ENCODE data around the gene APCDD1. TPM values are rescaled to one million over a fixed set of nuclear protein-coding genes. Genes with fewer than 3 reads are reported as not detected.
A peak's percentile ranks its signal among the peaks of the same experiment; 100 is the strongest.
"Not testable (repeated sequence)": the region's sequence is repeated elsewhere in the genome, so short reads cannot be mapped to it uniquely, and the experiment has no call there.

Gene APCDD1
- total RNA-seq, 1 donor from 2014 or later: not detected

DNA sequence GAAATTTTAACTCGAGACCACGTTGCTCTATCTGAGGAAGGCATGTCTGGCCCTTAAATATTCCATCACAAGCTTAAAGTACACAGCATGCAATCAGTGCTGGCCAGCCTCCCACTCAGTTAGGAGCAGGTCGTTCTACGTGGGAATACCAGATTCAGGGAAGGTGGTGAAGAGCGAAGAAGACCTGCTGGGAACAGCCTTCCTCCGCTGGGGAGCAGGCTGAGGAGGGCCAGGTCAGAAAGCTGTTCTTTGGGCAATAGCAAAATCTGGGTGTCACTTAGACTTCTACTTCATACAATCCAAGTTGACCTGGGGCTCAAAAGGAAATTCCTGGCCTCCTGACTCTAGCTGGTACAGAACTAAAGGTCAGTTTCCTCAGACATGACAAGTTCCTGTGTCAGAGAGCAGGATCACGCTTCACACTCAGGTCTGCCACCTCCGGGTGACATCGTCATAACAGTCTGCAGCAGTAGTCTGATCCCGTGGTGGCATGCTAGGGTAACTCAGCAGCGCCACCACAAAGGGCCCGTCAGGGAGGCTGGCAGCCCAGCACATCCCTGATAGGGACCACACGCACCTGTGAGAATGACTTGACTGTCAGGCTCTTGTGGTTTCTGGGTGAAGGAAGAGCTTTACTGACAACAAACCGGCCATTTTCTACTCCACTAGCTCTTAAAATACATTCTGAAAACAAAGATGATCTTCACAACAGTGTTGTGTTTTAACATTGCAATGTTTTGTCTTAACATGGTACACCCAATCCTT is 36.1 kb downstream of the APCDD1 start:
- Mint-ChIP-seq H3K27me3 (ENCODE audit: insufficient read depth) (peaks cover under 1% of the 10 kb centered on the region), H3K36me3 (ENCODE audit: low read depth) (no peaks in the 10 kb centered on the region), H3K27ac (no peak overlapping the region), H3K4me3 (no peak overlapping the region), H3K4me1 (ENCODE audit: low read depth) (peaks cover 10% of the 10 kb centered on the region), H3K9me3 (no peaks in the 10 kb centered on the region)
- DNase-seq (ENCODE audit: low spot score): peak; percentile 14
- intact Hi-C loops (cut with micrococcal nuclease): loop anchor here (10.0 kb wide), 1 partner anchor 276 kb away; no protein-coding TSS in a partner anchor

GRCh38 chr18:10495936-10496335 is 41.5 kb downstream of the APCDD1 start:
- H3K9me3 Mint-ChIP-seq: no peaks in the 10 kb centered on the region
- peaks cover 9% of the 10 kb centered on the region for H3K27me3 Mint-ChIP-seq (ENCODE audit: insufficient read depth)
- H3K27ac Mint-ChIP-seq: no peak overlapping the region
- no peak for DNase-seq (ENCODE audit: low spot score)
- intact Hi-C loops (cut with micrococcal nuclease): loop anchor here (10.0 kb wide), 1 partner anchor 281 kb away; no protein-coding TSS in a partner anchor
- peaks cover 10% of the 10 kb centered on the region for H3K4me1 Mint-ChIP-seq (ENCODE audit: low read depth)
- H3K4me3 Mint-ChIP-seq: no peak overlapping the region
- no peaks in the 10 kb centered on the region for H3K36me3 Mint-ChIP-seq (ENCODE audit: low read depth)

- H3K4me1 Mint-ChIP-seq (ENCODE audit: low read depth): peaks cover 9% of the 10 kb centered on the region
- no peaks in the 10 kb centered on the region for H3K9me3 Mint-ChIP-seq
- intact Hi-C loops (cut with micrococcal nuclease): loop anchor here (10.0 kb wide), 1 partner anchor 282 kb away; no protein-coding TSS in a partner anchor
- no peak overlapping the region for H3K4me3 Mint-ChIP-seq
- DNase-seq (ENCODE audit: low spot score): no peak
- peaks cover 11% of the 10 kb centered on the region for H3K27me3 Mint-ChIP-seq (ENCODE audit: insufficient read depth)
- H3K27ac Mint-ChIP-seq: no peak overlapping the region
- no peaks in the 10 kb centered on the region for H3K36me3 Mint-ChIP-seq (ENCODE audit: low read depth)
Measured at GRCh38 chr18:10497206-10497749, 42.8 kb downstream of the APCDD1 start.

DNA sequence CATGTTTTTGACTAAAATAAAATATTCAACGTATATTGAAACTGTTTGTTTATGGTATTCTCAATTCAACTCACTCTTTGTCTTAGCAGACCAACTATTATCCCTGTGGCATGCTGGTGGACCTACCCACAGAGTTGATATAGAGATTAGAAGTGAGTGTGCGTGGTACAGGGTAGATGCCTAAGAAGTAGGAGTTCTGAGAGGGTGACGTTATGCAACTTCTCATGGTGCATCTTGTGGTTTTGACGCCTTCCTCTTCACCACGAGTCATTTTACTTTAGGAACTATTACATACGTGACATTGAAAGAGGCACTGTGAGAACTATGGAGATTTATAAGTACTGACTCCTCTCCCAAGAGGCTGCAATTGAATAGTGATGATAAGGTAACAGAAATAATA is 44.8 kb downstream of the APCDD1 start:
- intact Hi-C loops (cut with micrococcal nuclease): loop anchor here (1.0 to 10.0 kb wide), 3 partner anchors 26 to 376 kb away; no protein-coding TSS in a partner anchor
- DNase-seq (ENCODE audit: low spot score): no peak
- no peaks in the 10 kb centered on the region for H3K9me3 Mint-ChIP-seq
- H3K27me3 Mint-ChIP-seq (ENCODE audit: insufficient read depth): peaks cover 12% of the 10 kb centered on the region
- H3K27ac Mint-ChIP-seq: no peak overlapping the region
- no peak overlapping the region for H3K4me3 Mint-ChIP-seq
- H3K36me3 Mint-ChIP-seq (ENCODE audit: low read depth): no peaks in the 10 kb centered on the region
- peaks cover 9% of the 10 kb centered on the region for H3K4me1 Mint-ChIP-seq (ENCODE audit: low read depth)

GRCh38 chr18:10500038-10500437 is 45.6 kb downstream of the APCDD1 start:
- Mint-ChIP-seq H3K4me1 (ENCODE audit: low read depth) (peaks cover 9% of the 10 kb centered on the region), H3K9me3 (peaks cover 7% of the 10 kb centered on the region), H3K4me3 (no peak overlapping the region), H3K27ac (no peak overlapping the region), H3K27me3 (ENCODE audit: insufficient read depth) (peaks cover 12% of the 10 kb centered on the region), H3K36me3 (ENCODE audit: low read depth) (no peaks in the 10 kb centered on the region)
- intact Hi-C loops (cut with micrococcal nuclease): no loop called here
- DNase-seq (ENCODE audit: low spot score): no peak

GRCh38 chr18:10504723-10505122 is 50.3 kb downstream of the APCDD1 start:
- Mint-ChIP-seq H3K27me3 (ENCODE audit: insufficient read depth) (peaks cover 7% of the 10 kb centered on the region), H3K4me1 (ENCODE audit: low read depth) (no peaks in the 10 kb centered on the region), H3K4me3 (no peak overlapping the region), H3K27ac (no peak overlapping the region), H3K9me3 (peaks cover 22% of the 10 kb centered on the region), H3K36me3 (ENCODE audit: low read depth) (no peaks in the 10 kb centered on the region)
- no peak for DNase-seq (ENCODE audit: low spot score)
- intact Hi-C loops (cut with micrococcal nuclease): no loop called here

GRCh38 chr18:10505892-10506291 is 51.5 kb downstream of the APCDD1 start:
- H3K9me3 Mint-ChIP-seq: peaks cover 22% of the 10 kb centered on the region
- H3K36me3 Mint-ChIP-seq (ENCODE audit: low read depth); H3K27me3 Mint-ChIP-seq (ENCODE audit: insufficient read depth); H3K4me1 Mint-ChIP-seq (ENCODE audit: low read depth); H3K27ac Mint-ChIP-seq; H3K4me3 Mint-ChIP-seq; DNase-seq (ENCODE audit: low spot score); intact Hi-C loops (cut with micrococcal nuclease): not testable (repeated sequence)

- DNase-seq (ENCODE audit: low spot score): no peak
- Mint-ChIP-seq H3K27ac (no peak overlapping the region), H3K4me1 (ENCODE audit: low read depth) (no peaks in the 10 kb centered on the region), H3K36me3 (ENCODE audit: low read depth) (no peaks in the 10 kb centered on the region), H3K9me3 (peaks cover 22% of the 10 kb centered on the region), H3K27me3 (ENCODE audit: insufficient read depth) (peaks cover 5% of the 10 kb centered on the region), H3K4me3 (no peak overlapping the region)
- intact Hi-C loops (cut with micrococcal nuclease): no loop called here
Measured at GRCh38 chr18:10508591-10508990, 54.2 kb downstream of the APCDD1 start.

DNA sequence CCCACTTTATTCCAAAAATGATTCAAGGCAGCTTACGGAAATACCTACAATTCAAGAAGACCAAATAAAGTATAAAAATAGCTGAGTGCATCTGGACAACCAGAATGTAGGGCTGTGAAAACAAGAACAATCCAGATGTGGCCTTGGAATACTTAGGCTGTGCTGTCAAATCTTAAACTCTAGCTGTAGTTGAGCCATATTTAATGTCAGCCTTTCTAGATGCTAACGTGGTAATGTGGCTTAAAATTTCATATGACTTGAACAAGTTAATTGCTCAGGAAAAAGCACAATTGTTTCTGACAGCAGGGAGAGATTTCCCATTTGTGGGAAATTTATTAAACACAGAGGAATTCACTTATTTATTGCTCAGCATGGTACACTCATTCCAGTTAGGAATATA is 56.8 kb downstream of the APCDD1 start:
- no peak for DNase-seq (ENCODE audit: low spot score)
- Mint-ChIP-seq H3K4me3 (no peak overlapping the region), H3K4me1 (ENCODE audit: low read depth) (no peaks in the 10 kb centered on the region), H3K27ac (no peak overlapping the region), H3K36me3 (ENCODE audit: low read depth) (no peaks in the 10 kb centered on the region), H3K9me3 (peaks cover 15% of the 10 kb centered on the region), H3K27me3 (ENCODE audit: insufficient read depth) (peaks cover 16% of the 10 kb centered on the region)
- intact Hi-C loops (cut with micrococcal nuclease): no loop called here

- Mint-ChIP-seq H3K27me3 (ENCODE audit: insufficient read depth) (peaks cover 36% of the 10 kb centered on the region), H3K4me1 (ENCODE audit: low read depth) (no peaks in the 10 kb centered on the region), H3K4me3 (no peak overlapping the region), H3K36me3 (ENCODE audit: low read depth) (no peaks in the 10 kb centered on the region), H3K9me3 (no peaks in the 10 kb centered on the region), H3K27ac (no peak overlapping the region)
- intact Hi-C loops (cut with micrococcal nuclease): no loop called here
- DNase-seq (ENCODE audit: low spot score): no peak
Measured at GRCh38 chr18:10514082-10514481, 59.6 kb downstream of the APCDD1 start.

- H3K27me3 Mint-ChIP-seq (ENCODE audit: insufficient read depth): peaks cover 38% of the 10 kb centered on the region
- no peaks in the 10 kb centered on the region for H3K4me1 Mint-ChIP-seq (ENCODE audit: low read depth)
- H3K27ac Mint-ChIP-seq: no peak overlapping the region
- no peaks in the 10 kb centered on the region for H3K9me3 Mint-ChIP-seq
- H3K4me3 Mint-ChIP-seq: no peak overlapping the region
- intact Hi-C loops (cut with micrococcal nuclease): no loop called here
- DNase-seq (ENCODE audit: low spot score): no peak
- H3K36me3 Mint-ChIP-seq (ENCODE audit: low read depth): no peaks in the 10 kb centered on the region
Measured at GRCh38 chr18:10514601-10515000, 60.2 kb downstream of the APCDD1 start.

GRCh38 chr18:10515456-10515855 is 61.0 kb downstream of the APCDD1 start:
- Mint-ChIP-seq H3K36me3 (ENCODE audit: low read depth) (no peaks in the 10 kb centered on the region), H3K9me3 (no peaks in the 10 kb centered on the region), H3K4me3 (no peak overlapping the region), H3K27me3 (ENCODE audit: insufficient read depth) (peaks cover 43% of the 10 kb centered on the region), H3K27ac (no peak overlapping the region), H3K4me1 (ENCODE audit: low read depth) (peaks cover 6% of the 10 kb centered on the region)
- no peak for DNase-seq (ENCODE audit: low spot score)
- intact Hi-C loops (cut with micrococcal nuclease): no loop called here

DNA sequence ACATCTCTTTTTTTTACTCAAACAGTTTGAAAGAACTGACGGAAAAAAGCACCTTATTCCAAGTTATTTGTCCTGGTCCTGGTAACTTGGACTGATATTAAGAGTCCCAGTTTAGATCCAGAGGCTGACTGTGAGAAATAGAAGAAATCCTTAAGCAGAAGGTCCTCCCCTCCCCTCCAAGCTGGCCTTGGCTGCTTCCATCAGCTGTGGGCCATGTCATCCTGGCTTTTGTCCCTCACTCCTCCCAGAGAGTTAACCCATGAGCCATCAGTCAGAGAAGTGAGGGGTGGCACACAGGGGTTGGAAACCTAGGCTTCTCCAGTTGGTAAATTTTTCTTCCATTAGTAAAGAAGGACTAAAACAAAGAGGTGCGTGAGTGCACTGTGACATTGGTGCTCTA is 61.6 kb downstream of the APCDD1 start:
- intact Hi-C loops (cut with micrococcal nuclease): no loop called here
- no peak for DNase-seq (ENCODE audit: low spot score)
- no peak overlapping the region for H3K27ac Mint-ChIP-seq
- no peaks in the 10 kb centered on the region for H3K9me3 Mint-ChIP-seq
- peaks cover 6% of the 10 kb centered on the region for H3K4me1 Mint-ChIP-seq (ENCODE audit: low read depth)
- peaks cover 43% of the 10 kb centered on the region for H3K27me3 Mint-ChIP-seq (ENCODE audit: insufficient read depth)
- H3K36me3 Mint-ChIP-seq (ENCODE audit: low read depth): no peaks in the 10 kb centered on the region
- no peak overlapping the region for H3K4me3 Mint-ChIP-seq
